ENCODE data around the gene NXPH1. TPM values are rescaled to one million over a fixed set of nuclear protein-coding genes. Genes with fewer than 3 reads are reported as not detected.

The NXPH1 gene
- polyA plus RNA-seq, 1 of the 3 experiments (the other 2 are of a cell fraction): not detected

GRCh38 chr7:8739837-8740236 lies 306.4 kb downstream of the NXPH1 start:
- ChIA-PET CTCF (interaction anchor here (0.6 to 2.2 kb wide), 2 partner anchors 9 to 16 kb away, joined by 4 to 8 read pairs; no protein-coding TSS in a partner anchor), POLR2A (no interaction called here)
- Histone ChIP-seq H3K27me3 (ENCODE audit: insufficient read depth) (no peaks in the 10 kb centered on the region), H3K79me2 (ENCODE audit: insufficient read depth) (no peaks in the 10 kb centered on the region), H3K4me3 (ENCODE audit: low read depth in 2 of 2, low read length in 1 of 2) (no peak overlapping the region), H3K36me3 (replicated peaks in 1 of 2; ENCODE audit: control insufficient read depth in 1 of 2, insufficient read depth in 2 of 2, low read length in 1 of 2) (no peaks in the 10 kb centered on the region), H3K4me2 (no peak overlapping the region), H2AFZ (ENCODE audit: low read depth) (no peak overlapping the region), H3K27ac (ENCODE audit: low read depth in 2 of 2, low read length in 1 of 2) (no peak overlapping the region), H4K20me1 (ENCODE audit: insufficient read depth) (no peaks in the 10 kb centered on the region), H3K4me1 (ENCODE audit: control insufficient read depth in 1 of 2, insufficient read depth in 2 of 2, low read depth in 1 of 2, low read length in 1 of 2) (no peaks in the 10 kb centered on the region), H3F3A (replicated peaks; ENCODE audit: insufficient read depth) (no peaks in the 10 kb centered on the region), H3K9me3 (peaks cover 7% of the 10 kb centered on the region), H3K9ac (no peak overlapping the region), H3K9me2 (no peaks in the 10 kb centered on the region)
- TF ChIP-seq ELF1 (IDR thresholded peaks at IDR 0.05) (no peak), TAF1 (IDR thresholded peaks at IDR 0.05; ENCODE audit: borderline replicate concordance, low read depth, low read length) (no peak), CHD2 (IDR thresholded peaks at IDR 0.05; ENCODE audit: low read length, partially characterized antibody) (no peak), EP300 (IDR thresholded peaks at IDR 0.05; ENCODE audit: borderline replicate concordance in 1 of 2, low read depth in 1 of 2, low read length in 1 of 2) (no peak), RAD21 (IDR thresholded peaks at IDR 0.05; ENCODE audit: low read length) (no peak), YY1 (IDR thresholded peaks at IDR 0.05; ENCODE audit: low read depth) (no peak), FOXM1 (IDR thresholded peaks at IDR 0.05; ENCODE audit: low read depth) (no peak), USF1 (IDR thresholded peaks at IDR 0.05; ENCODE audit: borderline replicate concordance, low read depth) (no peak), PBX3 (IDR thresholded peaks at IDR 0.05) (no peak), SMC3 (IDR thresholded peaks at IDR 0.05; ENCODE audit: low read depth, low read length) (no peak), NFIC (IDR thresholded peaks at IDR 0.05; ENCODE audit: borderline replicate concordance) (no peak), MEF2A (IDR thresholded peaks at IDR 0.05; ENCODE audit: borderline replicate concordance, low read depth) (no peak), FOSL2 (IDR thresholded peaks at IDR 0.05; ENCODE audit: borderline replicate concordance, low read depth) (no peak), POLR2AphosphoS5 (IDR thresholded peaks at IDR 0.05; ENCODE audit: low read depth, low read length) (no peak), EZH2phosphoT487 (IDR thresholded peaks at IDR 0.05; ENCODE audit: borderline replicate concordance, low read depth) (no peak), MXI1 (IDR thresholded peaks at IDR 0.05; ENCODE audit: low read depth, low read length) (no peak)
- no peak for DNase-seq
- 19% methylated on average over 1 of the region's 1 CpG for WGBS (ENCODE audit: low lambda C conversion rate)

- Histone ChIP-seq H3K27me3 (ENCODE audit: insufficient read depth) (no peaks in the 10 kb centered on the region), H3K9me3 (peaks cover 7% of the 10 kb centered on the region), H3K4me3 (ENCODE audit: low read depth in 2 of 2, low read length in 1 of 2) (no peak overlapping the region), H3F3A (replicated peaks; ENCODE audit: insufficient read depth) (no peaks in the 10 kb centered on the region), H2AFZ (ENCODE audit: low read depth) (no peak overlapping the region), H3K9ac (no peak overlapping the region), H3K9me2 (no peaks in the 10 kb centered on the region), H3K27ac (ENCODE audit: low read depth in 2 of 2, low read length in 1 of 2) (no peak overlapping the region), H3K79me2 (ENCODE audit: insufficient read depth) (no peaks in the 10 kb centered on the region), H3K36me3 (replicated peaks in 1 of 2; ENCODE audit: control insufficient read depth in 1 of 2, insufficient read depth in 2 of 2, low read length in 1 of 2) (no peaks in the 10 kb centered on the region), H3K4me2 (no peak overlapping the region), H4K20me1 (ENCODE audit: insufficient read depth) (no peaks in the 10 kb centered on the region), H3K4me1 (ENCODE audit: control insufficient read depth in 1 of 2, insufficient read depth in 2 of 2, low read depth in 1 of 2, low read length in 1 of 2) (peaks cover 0 to 8% of the 10 kb centered on the region in 2 experiments; a peak in 2 of 4 replicates)
- ChIA-PET CTCF (no interaction called here), POLR2A (no interaction called here)
- 63% methylated on average over 2 of the region's 2 CpGs for WGBS (ENCODE audit: low lambda C conversion rate)
- DNase-seq: no peak
- no peak for TF ChIP-seq RAD21 (IDR thresholded peaks at IDR 0.05; ENCODE audit: low read length)
- no peak for TF ChIP-seq TAF1 (IDR thresholded peaks at IDR 0.05; ENCODE audit: borderline replicate concordance, low read depth, low read length)
- no peak for TF ChIP-seq CHD2 (IDR thresholded peaks at IDR 0.05; ENCODE audit: low read length, partially characterized antibody)
- TF ChIP-seq CTCF (IDR thresholded peaks at IDR 0.05): no peak
Observed at GRCh38 chr7:8742837-8743236, 309.4 kb downstream of the NXPH1 start.

Measured in SK-N-SH (cell line).